ENCODE data around the gene JAK1. TPM values are rescaled to one million over a fixed set of nuclear protein-coding genes. Genes with fewer than 3 reads are reported as not detected.

The JAK1 gene
- total RNA-seq, 4 donors from 2014 or later = 121 to 241 (median 165) TPM

GRCh38 chr1:64900916-64901315, 65.4 kb downstream of the JAK1 start:
- peak overlapping the region; percentile 85 to 97 (median 92) for H3K27ac ChIP-seq
- intact Hi-C loops (cut with DNase I; ENCODE audit: low total_unique reads) = no loop called here
- no peak for ATAC-seq

DNA sequence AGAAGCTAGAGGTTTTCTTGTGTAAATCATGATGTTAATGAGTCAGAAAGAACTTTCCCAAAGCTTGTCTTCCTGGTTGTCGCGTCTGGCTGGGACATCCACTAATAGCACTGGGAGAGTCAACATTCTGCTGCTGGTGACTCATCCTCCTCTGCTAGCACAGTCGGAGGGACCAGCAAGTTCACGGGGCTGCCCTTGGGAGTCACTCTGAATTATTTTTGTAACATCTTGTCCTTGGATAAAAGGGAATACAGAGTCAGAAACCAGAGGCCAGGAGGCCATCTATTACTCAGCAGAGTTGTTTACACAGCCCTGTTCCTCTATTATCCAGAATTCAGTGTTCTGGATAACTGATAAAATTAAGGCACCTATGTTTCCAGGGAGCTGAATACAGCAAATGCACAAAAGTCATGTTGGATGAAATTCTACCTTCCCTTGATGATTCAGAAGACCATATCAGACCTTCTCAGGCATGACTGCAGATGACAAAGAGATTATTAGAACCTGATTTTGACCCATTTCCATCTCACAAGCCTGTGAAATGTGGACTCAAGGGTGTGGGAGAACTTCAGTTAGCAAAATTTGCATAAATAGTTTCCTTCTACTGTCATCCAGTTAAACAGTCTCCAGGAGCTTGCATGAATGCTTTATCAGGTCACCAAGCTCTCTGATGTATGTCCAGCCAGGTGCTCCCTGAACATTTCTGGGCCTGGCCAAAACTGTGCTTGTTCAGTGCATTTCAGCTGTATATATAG, 68.1 kb downstream of the JAK1 start:
- ATAC-seq (peak; percentile 96 to 98), DNase-seq (peak; percentile 96 to 98)
- Histone ChIP-seq H3K9me3 (no peaks in the 10 kb centered on the region), H3K4me1 (peaks cover 77 to 79% of the 10 kb centered on the region in 2 donors), H3K27me3 (no peaks in the 10 kb centered on the region), H3K27ac (peak overlapping the region; percentile 85 to 97 (median 92)), H3K4me3 (peak overlapping the region in 2 of 4 donors; percentile 22 to 34), H3K36me3 (no peaks in the 10 kb centered on the region)
- intact Hi-C loops (cut with DNase I; ENCODE audit: low total_unique reads) = loop anchor here (1.0 to 2.0 kb wide), 3 partner anchors 35 to 169 kb away; partner anchors contain the start of gene JAK1
- TF ChIP-seq POLR2A (IDR thresholded peaks at IDR 0.05) = peak in 1 of 2 donors; percentile 55
- TF ChIP-seq, protein P1, sequence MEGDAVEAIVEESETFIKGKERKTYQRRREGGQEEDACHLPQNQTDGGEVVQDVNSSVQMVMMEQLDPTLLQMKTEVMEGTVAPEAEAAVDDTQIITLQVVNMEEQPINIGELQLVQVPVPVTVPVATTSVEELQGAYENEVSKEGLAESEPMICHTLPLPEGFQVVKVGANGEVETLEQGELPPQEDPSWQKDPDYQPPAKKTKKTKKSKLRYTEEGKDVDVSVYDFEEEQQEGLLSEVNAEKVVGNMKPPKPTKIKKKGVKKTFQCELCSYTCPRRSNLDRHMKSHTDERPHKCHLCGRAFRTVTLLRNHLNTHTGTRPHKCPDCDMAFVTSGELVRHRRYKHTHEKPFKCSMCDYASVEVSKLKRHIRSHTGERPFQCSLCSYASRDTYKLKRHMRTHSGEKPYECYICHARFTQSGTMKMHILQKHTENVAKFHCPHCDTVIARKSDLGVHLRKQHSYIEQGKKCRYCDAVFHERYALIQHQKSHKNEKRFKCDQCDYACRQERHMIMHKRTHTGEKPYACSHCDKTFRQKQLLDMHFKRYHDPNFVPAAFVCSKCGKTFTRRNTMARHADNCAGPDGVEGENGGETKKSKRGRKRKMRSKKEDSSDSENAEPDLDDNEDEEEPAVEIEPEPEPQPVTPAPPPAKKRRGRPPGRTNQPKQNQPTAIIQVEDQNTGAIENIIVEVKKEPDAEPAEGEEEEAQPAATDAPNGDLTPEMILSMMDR (IDR thresholded peaks at IDR 0.05 in 4 of 5, conservative IDR thresholded peaks at IDR 0.05 in 1 of 5) = no peak
- in situ Hi-C loops (cut with MboI; ENCODE audit: low sequenced_read_pairs in 4 of 4) = loop anchor here in 1 of 4 donors (5.0 kb wide), 1 partner anchor 64 kb away; no protein-coding TSS in a partner anchor

More at GRCh38 chr1:64900916-64901315, 65.4 kb downstream of the JAK1 start:
- no peak for DNase-seq
- TF ChIP-seq, protein P1 (IDR thresholded peaks at IDR 0.05 in 4 of 5, conservative IDR thresholded peaks at IDR 0.05 in 1 of 5) = no peak
- no peak for TF ChIP-seq POLR2A (IDR thresholded peaks at IDR 0.05)
- H3K27me3 ChIP-seq = no peaks in the 10 kb centered on the region
- no peak overlapping the region for H3K4me3 ChIP-seq
- no peaks in the 10 kb centered on the region for H3K9me3 ChIP-seq
- in situ Hi-C loops (cut with MboI; ENCODE audit: low sequenced_read_pairs in 4 of 4) = no loop called here
- H3K4me1 ChIP-seq = peaks cover 56 to 57% of the 10 kb centered on the region in 2 donors
- no peaks in the 10 kb centered on the region for H3K36me3 ChIP-seq

DNA sequence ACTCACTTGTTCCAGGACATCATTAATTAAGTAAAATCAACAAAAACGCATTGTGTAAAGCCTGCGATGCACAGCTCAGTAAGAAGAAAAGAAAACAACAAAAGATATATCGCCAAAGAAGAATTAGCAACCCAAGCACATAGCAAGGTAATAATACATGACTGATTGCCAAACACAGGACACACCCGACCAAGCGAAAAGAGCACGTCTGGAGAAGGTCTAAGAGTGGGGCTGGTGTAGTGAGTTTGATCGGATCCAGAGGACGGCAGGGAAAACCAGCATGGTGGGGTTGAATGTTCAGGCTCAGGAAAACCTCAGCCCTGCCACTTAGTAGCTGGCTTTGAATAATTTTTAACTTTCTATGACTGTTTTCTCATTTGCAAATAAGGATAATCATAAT, 69.8 kb downstream of the JAK1 start:
- ATAC-seq (no peak), DNase-seq (no peak)
- no peaks in the 10 kb centered on the region for H3K36me3 ChIP-seq
- no peak overlapping the region for H3K4me3 ChIP-seq
- H3K9me3 ChIP-seq = no peaks in the 10 kb centered on the region
- no peaks in the 10 kb centered on the region for H3K27me3 ChIP-seq
- in situ Hi-C loops (cut with MboI; ENCODE audit: low sequenced_read_pairs in 4 of 4) (loop anchor here in 1 of 4 donors (5.0 kb wide), 1 partner anchor 66 kb away; no protein-coding TSS in a partner anchor), intact Hi-C loops (cut with DNase I; ENCODE audit: low total_unique reads) (no loop called here)
- peaks cover 89 to 94% of the 10 kb centered on the region in 2 donors for H3K4me1 ChIP-seq
- H3K27ac ChIP-seq = peak overlapping the region; percentile 51 to 96 (median 75)
- TF ChIP-seq, protein P1 (IDR thresholded peaks at IDR 0.05 in 4 of 5, conservative IDR thresholded peaks at IDR 0.05 in 1 of 5) = no peak
- TF ChIP-seq POLR2A (IDR thresholded peaks at IDR 0.05) = no peak

- DNase-seq (no peak), ATAC-seq (no peak)
- Histone ChIP-seq H3K4me3 (no peak overlapping the region), H3K27me3 (no peaks in the 10 kb centered on the region), H3K27ac (peak overlapping the region; percentile 48 to 96 (median 75)), H3K4me1 (peaks cover 89 to 95% of the 10 kb centered on the region in 2 donors), H3K36me3 (no peaks in the 10 kb centered on the region), H3K9me3 (no peaks in the 10 kb centered on the region)
- intact Hi-C loops (cut with DNase I; ENCODE audit: low total_unique reads) = no loop called here
- TF ChIP-seq POLR2A (IDR thresholded peaks at IDR 0.05) = no peak
- TF ChIP-seq, protein P1 (IDR thresholded peaks at IDR 0.05 in 4 of 5, conservative IDR thresholded peaks at IDR 0.05 in 1 of 5) = no peak
- in situ Hi-C loops (cut with MboI; ENCODE audit: low sequenced_read_pairs in 4 of 4) = loop anchor here in 1 of 4 donors (5.0 kb wide), 1 partner anchor 67 kb away; no protein-coding TSS in a partner anchor
These were observed 70.8 kb downstream of the JAK1 start for GRCh38 chr1:64895500-64895899.

All from gastrocnemius medialis (tissue), 4 donors.